ENCODE results near the gene TBL1XR1.

The TBL1XR1 gene

DNA sequence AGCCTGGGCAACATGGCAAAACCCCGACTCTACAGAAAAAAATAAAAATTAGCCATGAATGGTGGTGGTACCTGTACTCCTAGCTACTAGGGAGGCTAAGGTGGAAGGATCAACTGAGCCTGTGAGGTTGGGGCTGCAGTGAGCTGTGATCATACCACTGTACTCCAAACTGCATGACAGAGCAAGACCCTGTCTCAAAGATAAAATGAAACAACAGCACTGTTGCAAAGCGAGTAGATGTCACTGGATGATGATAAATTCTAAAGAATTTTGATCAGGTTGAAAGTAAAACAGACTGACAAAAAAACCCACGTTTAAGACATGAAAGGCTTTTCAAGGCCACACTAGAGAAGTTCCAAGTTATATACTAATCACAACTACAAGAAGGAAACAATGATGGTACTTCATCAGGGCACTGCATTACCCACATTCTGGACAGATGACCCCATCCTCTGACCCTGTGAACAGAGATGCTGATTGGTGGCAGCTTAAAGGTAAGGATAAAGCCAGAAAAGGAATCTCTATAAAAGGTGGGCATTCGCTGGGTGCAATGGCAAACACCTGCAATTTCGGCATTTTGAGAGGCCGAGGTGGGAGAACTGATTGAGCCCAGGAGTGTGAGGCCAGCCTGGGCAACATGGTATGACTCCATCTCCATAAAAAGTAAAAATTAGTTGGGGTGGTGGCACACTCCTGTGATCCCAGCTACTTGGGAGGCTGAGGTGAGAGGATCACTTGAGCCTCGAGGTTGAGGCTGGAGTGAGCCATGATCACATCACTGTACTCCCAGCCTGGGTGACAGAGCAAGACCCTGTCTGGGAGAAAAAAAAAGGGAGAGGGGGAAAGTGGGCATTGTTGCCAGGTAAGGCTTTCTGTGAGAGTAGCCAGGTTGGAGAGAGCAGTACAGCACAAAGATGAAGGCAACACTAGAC lies 59.2 kb downstream of the TBL1XR1 start:
- DNase-seq = no peak

DNA sequence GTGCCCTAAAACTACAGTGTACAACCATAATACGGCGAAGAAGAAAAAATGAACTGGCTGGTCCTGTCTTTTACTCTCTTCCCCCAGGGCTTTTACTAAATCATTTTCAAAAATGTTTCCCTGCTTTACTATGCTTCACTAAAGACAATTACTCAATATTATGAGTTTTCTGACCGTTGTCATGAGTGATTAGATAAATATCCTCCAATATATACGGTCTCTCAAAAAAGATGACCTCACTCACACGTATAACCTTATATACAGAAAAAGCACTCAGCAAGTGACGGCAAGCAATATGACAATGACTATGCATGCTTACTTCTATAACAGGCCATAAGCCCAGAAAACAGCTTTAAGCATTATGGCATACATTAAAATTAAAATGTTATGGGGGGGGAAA lies 60.5 kb downstream of the TBL1XR1 start:
- no peak for DNase-seq

DNA sequence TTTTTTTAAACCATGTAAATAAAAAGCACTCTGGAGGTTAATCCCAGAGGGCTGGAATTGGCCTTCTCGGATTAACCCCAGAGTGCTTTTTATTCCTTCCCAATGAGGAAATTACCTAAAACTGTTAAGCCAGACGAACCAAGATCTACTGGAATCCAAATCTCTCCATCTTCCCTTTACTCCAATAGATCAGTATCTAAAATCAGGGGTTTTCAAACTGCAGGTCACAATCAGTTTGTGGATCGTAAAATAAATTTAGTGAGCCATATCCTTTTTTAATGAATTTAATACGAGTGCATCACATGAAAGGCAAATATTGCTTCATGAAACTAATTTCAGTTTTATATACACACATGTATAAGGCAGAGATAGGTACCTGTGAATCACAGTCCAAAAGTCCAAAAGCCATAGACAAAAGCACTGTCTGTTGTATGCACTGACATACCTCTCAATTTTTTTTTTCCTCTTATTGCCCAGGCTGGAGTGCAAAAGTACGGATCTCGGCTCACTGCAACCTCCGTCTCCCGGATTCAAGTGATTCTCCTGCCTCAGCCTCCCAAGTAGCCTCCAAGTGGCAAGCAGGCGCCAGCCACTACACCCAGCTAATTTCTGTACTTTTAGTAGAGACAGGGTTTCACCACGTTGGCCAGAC lies 61.3 kb downstream of the TBL1XR1 start:
- no peak for DNase-seq

DNA sequence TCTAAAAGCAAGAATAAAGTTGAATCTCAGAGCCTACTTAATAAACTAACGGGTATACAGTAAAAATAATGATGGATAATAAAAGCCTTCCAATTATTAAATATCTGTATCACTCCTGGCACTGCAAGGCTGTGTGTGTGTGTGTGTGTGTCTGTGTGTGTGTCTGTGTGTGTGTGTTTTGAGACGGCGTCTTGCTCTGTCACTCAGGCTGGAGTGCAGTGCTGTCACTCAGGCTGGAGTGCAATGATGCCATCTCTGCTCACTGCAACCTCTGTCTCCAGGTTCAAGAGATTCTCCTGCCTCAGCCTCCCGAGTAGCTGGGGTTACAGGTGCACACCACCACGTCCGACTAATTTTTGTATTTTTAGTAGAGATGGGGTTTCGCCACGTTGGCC lies 62.5 kb downstream of the TBL1XR1 start:
- no peak for DNase-seq

DNA sequence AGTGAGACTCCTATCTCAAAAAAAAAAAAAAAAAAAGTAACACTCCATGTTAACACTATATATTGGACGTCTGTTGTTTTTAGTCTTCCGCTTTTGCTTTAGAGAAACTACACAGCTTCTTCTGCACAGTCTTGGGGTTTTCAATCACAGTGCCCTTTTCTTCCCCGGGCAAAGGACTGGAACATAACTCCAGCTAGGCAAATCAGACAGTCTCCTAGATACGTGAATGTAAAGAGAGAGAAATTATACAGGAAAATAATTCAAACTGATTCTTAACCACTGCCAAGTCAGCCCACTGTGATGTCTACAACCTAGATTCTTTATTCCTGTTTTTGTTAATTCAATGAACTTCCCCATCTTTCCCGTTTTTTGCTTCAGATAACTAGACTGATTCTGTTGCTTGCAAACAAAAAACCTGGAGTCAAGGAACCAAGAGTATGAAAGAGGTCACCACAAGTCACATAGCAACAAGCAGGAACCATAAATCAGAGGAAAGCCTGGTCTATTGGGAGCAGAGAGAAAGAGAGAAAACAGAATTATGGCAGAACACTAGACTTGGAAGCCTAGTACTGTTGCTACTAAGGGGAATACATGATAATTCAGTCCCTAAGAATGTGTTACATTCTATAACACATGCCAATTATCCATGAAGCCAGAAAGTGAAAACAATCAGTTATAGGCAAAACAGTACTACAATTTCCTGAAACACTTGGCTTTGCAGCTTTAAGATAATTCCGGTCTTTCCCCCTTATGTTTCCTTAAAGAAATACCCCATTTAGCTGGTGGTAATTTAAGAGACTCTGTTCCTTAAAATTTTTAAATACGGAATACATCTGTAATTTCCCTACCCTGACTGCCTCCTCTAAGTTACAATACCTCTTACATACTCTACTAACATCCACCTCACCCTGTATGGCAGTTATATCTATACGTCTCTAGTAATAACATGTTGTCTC lies 63.1 kb downstream of the TBL1XR1 start:
- no peak for DNase-seq

DNA sequence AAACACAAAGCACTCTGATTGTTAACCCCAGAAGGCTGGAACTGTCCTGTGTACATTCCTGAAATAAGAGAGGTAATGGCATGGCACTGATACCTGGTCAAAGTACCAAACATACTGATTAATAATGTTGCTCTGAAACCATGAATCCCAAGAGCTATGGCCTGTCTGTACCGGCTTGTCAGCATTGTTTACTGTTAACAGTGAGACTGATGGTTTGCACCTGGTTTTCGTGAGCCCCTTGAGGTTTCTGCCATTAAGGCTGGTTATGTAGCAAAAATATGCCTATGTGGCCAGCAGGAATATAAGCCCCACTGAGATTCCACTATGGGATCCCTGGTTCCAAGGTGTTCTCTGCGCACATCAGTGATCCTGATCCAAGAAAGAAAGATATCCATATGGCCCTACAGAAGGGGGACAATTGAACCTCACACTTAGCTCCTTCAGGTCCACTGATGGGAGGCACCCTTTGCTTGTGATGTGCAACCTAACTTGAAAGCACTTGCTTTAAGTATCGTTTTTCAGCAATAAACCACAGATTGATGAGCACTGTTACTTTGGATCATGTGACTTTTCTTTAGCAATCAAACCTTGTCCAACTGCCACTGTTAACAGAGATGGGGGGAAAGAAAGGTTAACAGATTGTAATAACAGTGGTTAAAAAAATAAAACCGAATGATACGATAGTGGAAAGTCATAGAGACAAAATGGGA lies 65.2 kb downstream of the TBL1XR1 start:
- DNase-seq = no peak

DNA sequence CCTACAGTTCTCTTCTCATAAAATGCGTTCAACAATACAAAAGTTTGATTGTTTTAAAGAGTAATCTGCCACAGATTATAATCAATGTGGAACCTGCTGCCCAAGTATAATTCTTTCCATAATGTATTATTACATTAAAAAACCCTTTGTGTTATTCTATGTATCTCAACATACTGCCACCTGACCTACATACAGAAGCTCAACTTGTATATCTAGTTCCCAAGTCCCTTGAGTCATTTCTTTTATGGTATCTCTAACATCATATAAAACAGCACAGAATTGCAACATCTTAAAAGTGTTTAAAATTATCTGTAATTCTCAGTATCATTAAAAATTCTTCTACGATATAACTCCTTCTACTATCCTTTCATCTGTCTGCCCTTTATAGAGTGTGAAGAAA lies 70.3 kb downstream of the TBL1XR1 start:
- no peak for DNase-seq

DNA sequence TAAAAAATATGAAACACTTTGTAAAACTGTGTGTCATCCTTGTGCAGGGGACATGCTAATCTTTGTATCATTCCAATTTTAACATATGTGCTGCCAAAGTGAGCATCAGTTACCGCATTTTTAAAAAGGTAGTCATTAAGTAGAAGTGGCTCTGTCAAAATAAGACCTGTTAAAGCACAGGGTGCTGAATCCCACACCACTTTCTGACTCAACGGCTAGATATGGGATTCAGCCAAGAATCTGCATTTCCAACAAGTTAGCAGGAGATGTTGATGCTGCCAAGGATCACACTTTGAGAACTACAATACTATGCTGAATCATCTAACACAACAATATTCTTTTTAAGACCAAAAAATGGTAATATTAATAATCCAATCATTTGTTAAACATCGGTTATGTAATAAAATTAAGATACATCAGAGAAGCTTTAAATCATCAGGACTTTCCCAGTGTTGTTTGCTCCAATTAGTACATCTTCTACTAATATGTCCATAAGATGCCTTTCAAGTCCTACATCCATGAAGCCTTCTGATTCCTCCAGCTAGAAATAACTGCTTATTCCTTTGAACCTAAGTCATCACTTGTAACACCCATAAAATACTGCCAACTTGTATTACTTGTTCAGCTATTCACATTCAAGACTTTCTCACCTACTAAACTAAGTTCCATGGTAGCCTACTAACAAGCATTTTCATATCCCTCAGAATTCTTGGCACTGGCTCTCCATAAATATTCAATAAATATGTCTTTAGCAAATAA lies 71.1 kb downstream of the TBL1XR1 start:
- no peak for DNase-seq

DNA sequence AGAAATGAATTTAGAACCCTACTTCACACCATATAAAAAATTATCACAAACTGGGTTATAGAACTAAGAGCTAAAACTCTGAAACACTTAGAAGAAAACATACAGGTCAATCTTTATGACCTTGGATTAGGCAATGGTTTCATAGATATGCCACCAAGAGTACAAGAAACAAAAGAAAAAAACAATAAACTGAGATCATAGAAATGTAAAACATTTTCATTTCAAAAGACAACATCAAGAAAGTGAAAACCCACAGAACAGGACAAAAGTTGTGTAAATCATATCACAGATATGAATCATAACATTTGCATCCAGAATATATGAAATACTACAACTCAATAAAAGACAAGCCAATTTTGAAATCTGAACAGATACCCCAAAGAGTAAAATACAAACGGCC lies 72.4 kb downstream of the TBL1XR1 start:
- DNase-seq = no peak

DNA sequence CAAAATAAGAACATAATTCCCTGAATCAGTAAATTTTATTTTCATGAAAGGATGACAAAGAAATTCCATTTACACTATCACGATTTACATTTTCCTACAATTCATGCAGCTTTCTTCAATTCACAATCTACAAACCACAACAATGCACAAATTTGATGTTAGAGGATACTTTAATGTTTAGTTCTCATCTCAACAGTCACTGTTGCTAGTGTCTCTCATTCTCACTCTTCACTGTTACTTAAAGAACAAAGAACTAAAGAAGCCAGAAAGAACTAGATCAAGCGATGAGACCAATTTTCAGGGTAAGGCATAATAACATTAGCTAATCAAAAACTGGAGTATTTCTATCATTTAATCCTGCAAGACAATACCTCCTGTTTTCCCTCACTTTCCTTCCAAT lies 73.5 kb downstream of the TBL1XR1 start:
- DNase-seq = no peak

DNA sequence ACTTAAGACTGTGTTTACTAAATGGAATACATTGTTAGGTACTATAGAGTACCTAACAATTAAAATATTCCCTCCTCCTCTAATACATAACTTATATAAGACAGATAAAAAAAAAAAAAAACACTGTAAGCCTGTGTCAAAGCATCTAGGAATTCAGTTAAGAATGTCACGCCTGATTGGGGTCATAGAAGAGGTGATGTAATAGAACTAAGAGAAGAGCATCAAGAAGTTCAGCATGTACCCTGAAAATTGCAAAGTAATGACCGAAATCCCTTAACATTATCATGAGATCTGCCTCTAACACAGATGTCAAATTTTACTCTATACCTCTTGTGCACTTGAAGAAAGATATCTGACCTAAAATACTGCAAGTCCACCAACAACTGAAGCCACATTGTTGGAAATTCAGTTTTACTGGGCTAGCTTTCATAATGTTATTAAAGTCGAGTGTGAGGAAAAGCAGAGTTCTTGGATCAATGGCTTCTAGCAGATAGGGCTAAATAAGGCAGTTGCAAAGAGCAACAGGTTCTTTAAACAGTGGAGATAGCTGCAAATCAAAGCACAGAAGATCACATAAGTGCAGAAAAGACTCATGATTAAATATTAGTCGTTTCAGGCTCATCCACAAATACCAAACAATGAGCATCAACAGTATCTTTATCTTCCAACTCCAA lies 75.0 kb downstream of the TBL1XR1 start:
- no peak for DNase-seq

DNA sequence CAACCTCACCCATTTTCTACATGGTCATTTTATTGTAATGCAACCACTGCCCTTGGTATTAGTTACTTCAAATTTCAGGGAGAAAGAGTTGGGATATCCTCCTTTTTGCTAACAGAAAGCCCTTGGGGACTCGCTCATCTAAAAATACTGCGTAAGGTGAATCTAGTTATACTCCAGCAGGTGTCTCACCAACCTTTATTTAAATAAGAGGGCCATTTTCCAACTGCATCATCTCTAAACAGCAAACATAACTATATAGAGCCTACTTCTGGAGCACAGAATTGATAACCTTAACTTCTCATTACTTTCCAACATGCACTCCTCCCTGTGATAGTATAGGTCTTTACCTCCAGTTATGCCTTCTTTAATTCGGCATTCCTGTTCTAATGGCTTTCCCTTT lies 77.5 kb downstream of the TBL1XR1 start:
- DNase-seq = no peak

DNA sequence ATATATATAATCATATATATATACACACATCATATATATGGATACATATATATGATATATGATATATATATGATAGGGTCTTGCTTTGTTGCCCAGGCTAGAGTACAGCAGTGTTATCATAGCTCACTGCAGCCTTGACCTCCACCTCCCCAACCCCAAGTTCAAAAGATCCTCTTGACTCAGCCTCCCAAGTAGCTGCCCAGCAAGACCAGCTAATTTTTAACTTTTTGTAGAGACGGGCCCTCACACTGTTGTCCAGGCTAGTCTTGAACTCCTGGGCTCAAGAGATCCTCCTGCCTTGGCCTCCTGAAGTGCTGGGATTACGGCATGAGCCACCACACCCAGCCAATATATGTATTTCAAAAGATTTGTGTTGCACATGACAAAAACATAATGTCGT lies 83.0 kb downstream of the TBL1XR1 start:
- DNase-seq = no peak

DNA sequence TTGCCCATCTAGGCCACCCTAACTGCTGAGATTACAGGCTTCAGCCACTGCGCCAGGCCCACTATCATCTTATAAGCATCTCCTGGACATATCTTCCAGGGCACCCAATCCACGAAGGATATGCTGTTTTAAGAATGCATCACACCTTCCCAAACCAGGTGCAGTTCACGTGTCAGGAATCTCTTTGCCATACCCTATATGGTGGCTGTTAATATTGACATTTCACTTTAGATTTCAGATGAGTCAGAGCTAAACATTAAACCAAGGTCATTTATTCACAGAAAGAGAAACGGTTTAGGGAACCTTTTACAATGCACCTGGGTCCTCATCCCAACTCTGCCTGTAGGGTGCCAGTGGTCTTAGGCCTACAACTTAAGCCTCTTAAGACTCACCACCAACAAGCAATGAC lies 85.7 kb downstream of the TBL1XR1 start:
- DNase-seq = no peak

DNA sequence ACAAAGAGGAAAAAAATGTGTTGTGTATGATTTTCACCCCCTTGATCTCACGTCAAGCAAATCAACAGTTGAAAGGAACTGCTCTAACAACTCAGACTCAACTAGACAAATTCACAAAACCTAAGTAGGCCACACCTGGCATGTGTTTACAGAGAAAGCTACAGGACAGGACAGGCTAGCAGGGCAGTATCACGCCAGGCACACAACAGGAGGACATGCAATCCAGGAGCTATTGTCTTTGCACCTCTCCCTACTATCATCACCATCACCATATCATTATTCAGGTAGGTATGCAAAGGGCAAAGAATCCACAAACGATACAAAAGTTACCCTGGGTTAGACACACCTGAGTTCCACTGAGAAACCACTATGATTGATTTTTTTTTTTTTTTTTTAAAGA lies 86.4 kb downstream of the TBL1XR1 start:
- no peak for DNase-seq

DNA sequence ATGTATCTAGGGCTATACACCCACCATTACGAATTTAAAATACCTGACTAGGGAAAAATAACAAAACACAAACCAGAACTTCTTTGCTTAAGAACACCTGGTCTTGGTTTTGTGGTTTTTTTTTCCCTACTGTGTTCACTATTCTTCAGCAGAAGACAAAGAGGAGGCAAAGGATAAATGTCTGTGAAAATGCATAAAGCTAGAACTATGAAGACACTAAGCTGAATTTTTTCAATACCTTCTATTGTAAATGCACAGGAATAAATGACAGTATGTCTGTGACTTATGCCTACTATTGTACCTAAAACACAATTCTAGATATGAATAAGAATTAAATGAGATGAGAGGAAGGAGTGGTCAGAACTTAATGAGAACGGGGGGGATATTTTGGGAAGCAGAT lies 86.9 kb downstream of the TBL1XR1 start:
- DNase-seq = no peak

DNA sequence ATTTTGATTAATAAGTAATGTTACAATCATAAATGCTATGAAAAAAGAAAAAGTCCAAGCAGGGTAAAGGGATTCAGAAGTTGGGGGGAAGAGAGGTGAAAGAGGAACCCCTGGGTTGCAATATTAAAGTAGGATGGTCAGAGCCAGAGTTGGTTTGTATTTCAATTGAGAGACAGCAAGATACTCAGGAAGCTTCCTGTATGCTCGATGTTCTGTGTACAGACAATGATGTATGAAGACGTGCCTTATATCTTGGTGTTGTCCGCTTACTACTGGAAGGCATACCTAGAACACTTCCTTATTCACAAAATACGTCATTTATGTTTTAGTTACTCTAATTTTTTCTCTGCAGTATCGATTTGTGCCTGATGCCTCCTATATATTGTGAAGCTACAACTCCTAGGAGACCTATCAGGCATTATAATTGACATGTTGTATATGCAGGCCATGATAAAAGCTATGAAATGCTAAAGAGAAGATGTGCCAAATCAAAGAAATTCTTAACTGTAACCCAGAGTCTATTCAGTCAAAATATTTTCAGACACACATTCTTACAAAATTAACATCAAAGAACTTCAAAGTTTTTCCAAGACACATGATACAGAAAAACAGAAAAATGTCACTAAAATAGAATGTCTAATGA lies 87.5 kb downstream of the TBL1XR1 start:
- DNase-seq = no peak

DNA sequence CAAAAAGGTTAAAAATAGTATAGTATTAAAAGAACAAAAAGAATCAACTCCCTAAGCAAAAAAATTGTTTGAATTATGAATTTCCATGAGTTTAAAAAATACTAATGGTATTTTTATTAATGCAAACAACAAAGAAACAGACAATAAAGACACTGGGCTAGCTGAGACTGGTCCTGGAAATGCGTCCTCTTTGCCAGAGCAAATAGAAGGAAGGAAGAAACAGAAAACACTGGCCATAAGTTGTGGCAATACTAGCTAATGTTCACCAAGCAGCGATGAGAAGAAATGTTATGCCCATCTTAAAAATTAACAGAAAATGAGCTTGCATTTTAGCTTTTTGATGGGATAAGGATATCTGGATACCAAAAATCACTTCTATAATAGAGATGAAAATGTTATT lies 88.6 kb downstream of the TBL1XR1 start:
- no peak for DNase-seq

DNA sequence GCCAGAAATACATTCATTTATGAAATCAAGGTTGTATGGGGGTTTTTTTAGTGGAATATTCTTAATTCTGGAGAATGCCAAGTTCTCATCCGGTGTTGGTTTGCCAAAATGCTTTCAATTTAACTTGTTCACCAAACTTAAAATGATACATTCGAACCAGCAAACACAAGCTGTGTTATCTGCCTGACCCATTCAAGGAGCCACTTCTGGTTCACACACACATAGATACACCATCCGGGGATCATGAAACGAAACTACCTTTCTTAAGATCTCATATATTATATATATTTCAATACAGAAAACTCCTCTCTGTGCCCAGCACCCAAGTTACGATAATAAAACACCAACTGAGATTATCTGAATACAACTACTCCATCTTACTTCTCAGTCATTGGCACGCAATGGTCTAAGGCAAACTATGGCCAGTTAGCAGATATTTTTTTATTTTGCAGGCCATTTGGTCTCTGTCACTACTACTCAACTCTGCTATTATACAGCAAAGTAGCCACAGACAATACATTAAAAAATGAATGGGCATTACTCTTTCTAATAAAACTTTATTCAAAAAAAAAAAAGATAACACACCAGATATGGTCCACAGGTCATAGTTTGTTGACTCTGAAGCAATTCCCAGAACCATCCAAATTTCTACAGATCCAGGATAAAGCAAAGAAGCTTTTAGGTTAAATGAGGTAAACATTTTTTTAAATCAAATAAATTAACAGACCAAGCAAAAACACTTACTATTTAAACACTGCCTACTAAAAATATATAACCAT lies 89.6 kb downstream of the TBL1XR1 start:
- DNase-seq = no peak

DNA sequence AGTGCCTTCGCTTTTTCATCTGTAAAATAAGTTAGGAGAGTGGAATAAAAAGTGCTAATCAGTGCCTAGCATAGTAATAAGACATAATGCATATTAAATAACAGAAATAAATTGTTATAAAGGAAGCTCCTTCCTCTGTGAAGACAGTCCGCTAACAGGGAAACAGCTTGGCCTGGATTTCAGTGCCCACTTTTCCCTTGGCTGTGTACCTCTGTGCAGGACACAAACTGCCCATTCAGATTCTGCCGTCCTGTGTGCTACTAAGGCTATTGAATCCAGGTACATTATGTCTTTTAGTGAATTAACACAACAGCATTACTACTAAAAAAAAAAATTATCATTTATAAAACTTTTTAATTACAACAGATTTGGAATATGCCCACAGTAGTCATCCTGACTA lies 90.7 kb downstream of the TBL1XR1 start:
- DNase-seq = no peak

Measured in stimulated activated CD4-positive, alpha-beta T cell treated with anti-CD3 and anti-CD28 coated beads, Interleukin-1b, Interleukin-23, amount 100 ng/mL, for 48 hours (primary cell).